H1 (cell line): ENCODE data around the gene ADSS1. TPM values are rescaled to one million over a fixed set of nuclear protein-coding genes. Genes with fewer than 3 reads are reported as not detected.

Source experiments
- CTCF ChIA-PET: fragments of 300-600 bp; sonication (Branson Sonifier 250); formaldehyde crosslinking; loops from one replicate; lab custom pipeline; 2021; ENCODE audit not compliant: partially characterized antibody; lab: Charles Lee
- POLR2A ChIA-PET: fragments of 300-600 bp; sonication (Branson Sonifier 250); formaldehyde crosslinking; loops from one replicate; lab custom pipeline; 2021; ENCODE audit warnings: inconsistent platforms; ENCODE audit not compliant: partially characterized antibody; lab: Charles Lee
- DNase-seq, 2 experiments: peaks; one replicate each; pipeline versions ENCODE4 v3.0.0 to v3.0.0-alpha.2; 2010 to 2022; ENCODE audit warnings: low spot score in 2 of 2, low read depth in 1 of 2, mixed read lengths in 1 of 2
- FAIRE-seq: peaks from 2 replicates; lab custom pipeline; 2011; peaks lifted over from hg19 to GRCh38; lab: Jason Lieb, UNC
- H2AFZ ChIP-seq: 2 replicates; pipeline ENCODE4 v1.8.1; 2012; ENCODE audit warnings: low read length, inconsistent platforms
- H2AK5ac ChIP-seq: 2 replicates; pipeline ENCODE4 v1.6.1; 2013; ENCODE audit warnings: low read depth, low read length
- H2BK120ac ChIP-seq: replicated peaks from 2 replicates; pipeline ENCODE3; 2013; ENCODE audit warnings: low read depth, low read length, inconsistent platforms
- H2BK12ac ChIP-seq: 2 replicates; pipeline ENCODE4 v1.6.1; 2013; ENCODE audit warnings: low read depth, low read length
- H2BK15ac ChIP-seq: 2 replicates; pipeline ENCODE4 v1.6.1; 2013; ENCODE audit warnings: low read length
- H2BK20ac ChIP-seq: 2 replicates; pipeline ENCODE4 v1.6.1; 2013; ENCODE audit warnings: low read length
- H2BK5ac ChIP-seq: 2 replicates; pipeline ENCODE4 v1.6.1; 2013; ENCODE audit warnings: low read depth, low read length
- H3K14ac ChIP-seq: 2 replicates; pipeline ENCODE4 v1.6.1; 2013; ENCODE audit warnings: inconsistent platforms; ENCODE audit not compliant: insufficient read length
- H3K18ac ChIP-seq: 2 replicates; pipeline ENCODE4 v1.6.1; 2013; ENCODE audit warnings: low read length; ENCODE audit errors: extremely low read depth
- H3K23ac ChIP-seq: 2 replicates; pipeline ENCODE4 v1.6.1; 2013; ENCODE audit warnings: inconsistent platforms; ENCODE audit not compliant: insufficient read length
- H3K23me2 ChIP-seq: 2 replicates; pipeline ENCODE4 v1.6.1; 2013; ENCODE audit warnings: low read depth, low read length
- H3K27ac ChIP-seq: 2 replicates; pipeline ENCODE4 v1.6.1; 2011; ENCODE audit warnings: low read depth, low read length, inconsistent platforms
- H3K27me3 ChIP-seq, 4 experiments: replicated peaks in 1 of 4; 1 replicate in 1 of 4; 2 replicates in 3 of 4; pipeline versions ENCODE4 v1.6.1 to v1.8.1; 2011 to 2013; ENCODE audit warnings: low read length in 3 of 4, mild to moderate bottlenecking in 3 of 4, inconsistent platforms in 2 of 4, mixed read lengths in 2 of 4, moderate library complexity in 1 of 4; ENCODE audit not compliant: control insufficient read depth in 3 of 4, insufficient read depth in 3 of 4; ENCODE audit errors: extremely low read depth in 1 of 4
- H3K36me3 ChIP-seq, 4 experiments: 2 replicates each; pipeline versions ENCODE4 v1.6.1 to v1.8.1; 2011 to 2013; ENCODE audit warnings: mild to moderate bottlenecking in 4 of 4, low read length in 3 of 4, moderate library complexity in 2 of 4, control low read depth in 1 of 4, inconsistent platforms in 1 of 4; ENCODE audit not compliant: insufficient read depth in 4 of 4, control insufficient read depth in 2 of 4
- H3K4ac ChIP-seq: replicated peaks from 2 replicates; pipeline ENCODE3; 2013; ENCODE audit warnings: low read length, low read depth, mixed read lengths, inconsistent platforms; ENCODE audit not compliant: insufficient read length
- H3K4me1 ChIP-seq, 4 experiments: replicated peaks in 1 of 4; 1 replicate in 1 of 4; 2 replicates in 3 of 4; pipeline versions ENCODE4 v1.6.1 to v1.8.1; 2011 to 2013; ENCODE audit warnings: low read length in 3 of 4, inconsistent platforms in 2 of 4, mixed read lengths in 1 of 4; ENCODE audit not compliant: insufficient read depth in 4 of 4, control insufficient read depth in 3 of 4
- H3K4me2 ChIP-seq, 2 experiments: 2 replicates each; pipeline versions ENCODE4 v1.6.1 to v1.8.1; 2011 to 2013; ENCODE audit warnings: low read depth in 2 of 2, low read length in 2 of 2, control low read depth in 1 of 2, inconsistent platforms in 1 of 2, mild to moderate bottlenecking in 1 of 2; ENCODE audit not compliant: insufficient read depth in 1 of 2
- H3K4me3 ChIP-seq, 4 experiments: fragments of 200-600, 300-600 bp in 1 of 4; sonication (generic), shearing (Covaris generic), sonication (Bioruptor Twin) in 1 of 4; 2 replicates each; pipeline versions ENCODE4 v1.5.1 to v1.8.1; 2011 to 2016; ENCODE audit warnings: low read length in 4 of 4, low read depth in 3 of 4, control low read depth in 2 of 4, inconsistent platforms in 2 of 4, mild to moderate bottlenecking in 2 of 4, mixed read lengths in 1 of 4, moderate library complexity in 1 of 4; ENCODE audit not compliant: insufficient read depth in 2 of 4; ENCODE audit errors: extremely low read depth in 1 of 4
- H3K56ac ChIP-seq: replicated peaks from 2 replicates; pipeline ENCODE3; 2013; ENCODE audit warnings: low read depth, mild to moderate bottlenecking, mixed read lengths, low read length, inconsistent platforms; ENCODE audit not compliant: insufficient read length
- H3K79me1 ChIP-seq: 2 replicates; pipeline ENCODE4 v1.6.1; 2013; ENCODE audit warnings: low read depth, low read length, control low read depth
- H3K79me2 ChIP-seq, 2 experiments: 2 replicates each; pipeline versions ENCODE4 v1.6.1 to v1.8.1; 2012 to 2013; ENCODE audit warnings: low read length in 2 of 2, mild to moderate bottlenecking in 2 of 2, inconsistent platforms in 1 of 2; ENCODE audit not compliant: insufficient read depth in 2 of 2, control insufficient read depth in 1 of 2
- H3K9ac ChIP-seq, 4 experiments: replicated peaks in 1 of 4; 1 replicate in 1 of 4; 2 replicates in 3 of 4; pipeline versions ENCODE4 v1.6.1 to v1.8.1; 2011 to 2013; ENCODE audit warnings: low read depth in 3 of 4, low read length in 3 of 4, control low read depth in 2 of 4, mild to moderate bottlenecking in 2 of 4, moderate library complexity in 2 of 4, inconsistent platforms in 1 of 4; ENCODE audit errors: extremely low read depth in 1 of 4
- H3K9me3 ChIP-seq, 2 experiments: 2 replicates each; pipeline versions ENCODE4 v1.6.1 to v1.8.1; 2012 to 2013; ENCODE audit warnings: mild to moderate bottlenecking in 2 of 2, moderate library complexity in 2 of 2, control low read depth in 1 of 2, inconsistent platforms in 1 of 2, low read depth in 1 of 2, low read length in 1 of 2, mixed read lengths in 1 of 2; ENCODE audit not compliant: insufficient read depth in 2 of 2
- H4K20me1 ChIP-seq, 2 experiments: replicated peaks in 1 of 2; 2 replicates each; pipeline versions ENCODE3 to v1.8.1; 2011 to 2013; ENCODE audit warnings: inconsistent platforms in 2 of 2, low read length in 2 of 2, mild to moderate bottlenecking in 1 of 2; ENCODE audit not compliant: insufficient read depth in 2 of 2, control insufficient read depth in 1 of 2
- H4K5ac ChIP-seq: 2 replicates; pipeline ENCODE4 v1.6.1; 2013; ENCODE audit warnings: low read length, low read depth, mixed read lengths, inconsistent platforms; ENCODE audit not compliant: insufficient read length
- H4K8ac ChIP-seq: 2 replicates; pipeline ENCODE4 v1.8.0; 2013; ENCODE audit warnings: mild to moderate bottlenecking, moderate library complexity, low read length, inconsistent platforms; ENCODE audit not compliant: insufficient read depth; ENCODE audit errors: extremely low read depth
- H4K91ac ChIP-seq: replicated peaks from 2 replicates; pipeline ENCODE3; 2013; ENCODE audit warnings: low read length, mixed read lengths, inconsistent platforms; ENCODE audit not compliant: insufficient read length
- CBX5 ChIP-seq: fragments of 300-800, 300-1000 bp; sonication (generic); IDR thresholded peaks from 2 replicates; pipeline ENCODE4 v1.7.1; 2016; ENCODE audit warnings: antibody characterized with exemption, low read length, low read depth
- GABPA ChIP-seq: IDR thresholded peaks from 2 replicates; pipeline ENCODE4 v1.6.1; 2011; ENCODE audit warnings: mild to moderate bottlenecking, low read length, moderate library complexity, borderline replicate concordance; ENCODE audit not compliant: insufficient read depth
- KDM1A ChIP-seq: fragments of 200-600, 300-600 bp; sonication (generic); IDR thresholded peaks from 2 replicates; pipeline ENCODE4 v1.7.1; 2016; ENCODE audit warnings: mild to moderate bottlenecking, low read length, borderline replicate concordance
- MAX ChIP-seq: IDR thresholded peaks from 2 replicates; pipeline ENCODE4 v1.6.1; 2012; ENCODE audit warnings: inconsistent platforms
- NRF1 ChIP-seq: IDR thresholded peaks from 2 replicates; pipeline ENCODE4 v1.6.1; 2011; ENCODE audit warnings: mild to moderate bottlenecking, low read depth, low read length, improper control_type of control experiment
- POU5F1 ChIP-seq: IDR thresholded peaks from 2 replicates; pipeline ENCODE4 v1.6.1; 2011; ENCODE audit warnings: low read depth, mild to moderate bottlenecking, low read length, moderate library complexity
- RXRA ChIP-seq: IDR thresholded peaks from 2 replicates; pipeline ENCODE4 v1.6.1; 2011; ENCODE audit warnings: low read depth, mild to moderate bottlenecking, low read length, moderate library complexity; ENCODE audit not compliant: insufficient read depth
- SIRT6 ChIP-seq: IDR thresholded peaks from one replicate; pipeline ENCODE4 v1.7.1; 2012; ENCODE audit warnings: low read length, inconsistent platforms
- SP4 ChIP-seq: IDR thresholded peaks from 2 replicates; pipeline ENCODE4 v1.6.1; 2012; ENCODE audit warnings: low read length, inconsistent platforms
- SRF ChIP-seq: IDR thresholded peaks from 2 replicates; pipeline ENCODE4 v1.6.1; 2011; ENCODE audit warnings: mild to moderate bottlenecking, low read depth, low read length, moderate library complexity
- TBP ChIP-seq: IDR thresholded peaks from 2 replicates; pipeline ENCODE4 v1.6.1; 2011; ENCODE audit warnings: low read depth, low read length, improper control_type of control experiment
- ZNF274 ChIP-seq: IDR thresholded peaks from 2 replicates; pipeline ENCODE4 v1.7.0; 2012; ENCODE audit warnings: low read length, borderline replicate concordance; ENCODE audit errors: extremely low read depth
- WGBS, 2 experiments: shearing (Covaris generic) in 1 of 2; methylation state at CpG; one replicate each; pipeline versions ENCODE4 v1.1.6 to v1.1.7; 2013 to 2015; ENCODE audit warnings: low lambda C conversion rate in 2 of 2, mixed read lengths in 2 of 2, inconsistent platforms in 1 of 2, low coverage in 1 of 2, missing lambda C conversion rate in 1 of 2; ENCODE audit not compliant: insufficient replicate concordance in 2 of 2, insufficient coverage in 1 of 2, insufficient read length in 1 of 2; ENCODE audit errors: extremely low coverage in 1 of 2, missing lambda C conversion rate in 1 of 2; 5-methylcytosine and 5-hydroxymethylcytosine counted together
- polyA plus RNA-seq, 7 experiments: library from polyadenylated mRNA; depleted of rRNA in 3 of 7; stranded (reverse) in 5 of 7; unstranded in 2 of 7; fragments of >200 nt in 5 of 7; fragments of 200-250 nt in 2 of 7; gene quantifications; 1 replicate in 5 of 7; 2 replicates in 1 of 7; 4 replicates in 1 of 7; pipeline versions ENCODE4 v1.2.1 to v1.2.3, GENCODE V29; 2011 to 2013; ENCODE audit warnings: missing spikeins in 2 of 7, mixed read lengths in 2 of 7
- total RNA-seq: library from RNA; stranded (reverse); fragmentation: NEBNext Ultra II Directional; extraction: Animal tissue kit (Norgen Biotek cat#: 25700); gene quantifications from 2 replicates; pipeline ENCODE4 v1.2.1, GENCODE V29; 2021

Gene ADSS1
- total and polyA plus RNA-seq, 2 of the 8 experiments (the other 6 are each of a cell fraction or from before 2014, with no cell fraction given), result 7.1 to 7.9 TPM

DNA sequence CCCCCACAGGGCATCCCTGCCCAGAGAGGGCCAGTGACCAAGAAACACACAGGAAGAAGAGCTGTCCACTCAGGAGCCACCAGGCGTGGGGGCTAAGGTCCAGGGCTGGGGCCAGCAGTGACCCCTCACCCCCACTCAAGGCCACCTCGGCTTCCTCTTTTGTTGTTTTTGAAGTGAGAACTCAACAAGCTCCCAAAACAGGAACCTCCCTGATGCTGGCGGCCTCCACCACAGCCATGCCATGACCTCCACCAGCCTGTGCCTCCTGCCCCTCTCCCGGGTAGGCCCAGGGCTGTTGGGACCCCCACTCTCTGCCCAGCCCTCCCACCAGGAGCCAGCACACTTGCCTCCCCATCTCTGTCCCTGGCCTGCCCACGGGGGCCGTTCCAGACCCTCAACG is 63.7 kb downstream of the ADSS1 start:
- Histone ChIP-seq H3K23ac (no peak overlapping the region), H2BK5ac (no peak overlapping the region), H4K20me1 (peaks cover 28 to 33% of the 10 kb centered on the region in 2 experiments), H3K9me3 (no peaks in the 10 kb centered on the region), H3K4ac (no peak overlapping the region), H3K9ac (no peak overlapping the region), H3K4me2 (no peak overlapping the region), H3K14ac (no peak overlapping the region), H4K5ac (no peak overlapping the region), H3K56ac (no peak overlapping the region), H2BK15ac (no peak overlapping the region), H4K91ac (no peak overlapping the region), H2AK5ac (no peak overlapping the region), H4K8ac (no peak overlapping the region), H2BK20ac (no peak overlapping the region), H2BK12ac (no peak overlapping the region), H3K79me2 (no peaks in the 10 kb centered on the region; a peak in 1 of 4 replicates), H2AFZ (no peak overlapping the region), H3K27ac (no peak overlapping the region), H3K23me2 (no peaks in the 10 kb centered on the region), H3K18ac (no peak overlapping the region), H3K79me1 (peaks cover 2% of the 10 kb centered on the region), H3K4me3 (no peak overlapping the region), H3K4me1 (no peaks in the 10 kb centered on the region), H3K27me3 (no peaks in the 10 kb centered on the region), H3K36me3 (peaks cover 0 to 4% (median 0%) of the 10 kb centered on the region in 4 experiments; a peak in 3 of 8 replicates), H2BK120ac (no peak overlapping the region)
- WGBS, 2 experiments, result 97% methylated on average over 6 of the region's 7 CpGs; no CpG with 5 or more reads in 1 of the 2 experiments
- ChIA-PET CTCF (interaction anchor here (1.1 to 11.1 kb wide), 2 partner anchors 17 to 39 kb away, joined by 3 to 110 read pairs; no protein-coding TSS in a partner anchor), POLR2A (interaction anchor here (1.5 to 1.6 kb wide), 2 partner anchors 12 to 18 kb away, joined by 3 to 4 read pairs; no protein-coding TSS in a partner anchor)
- no peak for TF ChIP-seq NRF1
- no peak for TF ChIP-seq MAX
- TF ChIP-seq CBX5, result no peak
- TF ChIP-seq SRF, result no peak
- no peak for TF ChIP-seq GABPA
- no peak for TF ChIP-seq KDM1A
- TF ChIP-seq SIRT6, result no peak
- TF ChIP-seq SP4, result no peak
- TF ChIP-seq TBP, result no peak
- TF ChIP-seq RXRA, result no peak
- TF ChIP-seq POU5F1, result no peak
- no peak for TF ChIP-seq ZNF274
- FAIRE-seq, result no peak
- DNase-seq, result no peak
